Spleen (tissue), 7 donors: Measurements from ENCODE around the gene MTHFR.

Source experiments
- POLR2AphosphoS5 ChIP-seq, 3 donors: sonication (generic); formaldehyde crosslinking; IDR thresholded peaks; one replicate each; pipeline ENCODE4 v1.5.1; 2017; ENCODE audit warnings: antibody characterized with exemption in 3 of 3
- TF ChIP-seq, protein P1 (sequence below), 11 experiments: fragments of 200-600 bp in 7 of 11; fragments of 450-650 bp in 4 of 11; sonication (generic) in 4 of 11; IDR thresholded peaks in 8 of 11; conservative IDR thresholded peaks in 3 of 11; 1 replicate in 7 of 11; 2 replicates in 4 of 11; pipeline versions ENCODE4 v1.4.0 to v1.8.0; 2016 to 2021; ENCODE audit warnings: antibody characterized with exemption in 11 of 11, inconsistent platforms in 4 of 11, mild to moderate bottlenecking in 1 of 11
- donor health status: DM: no; HTN: no; CAD: no; lungs with moderate emphysema.
- donor health status: DM: no; HTN: no; CAD: no.
- donor health status: DM: no; HTN: no; CAD: no.

DNA sequence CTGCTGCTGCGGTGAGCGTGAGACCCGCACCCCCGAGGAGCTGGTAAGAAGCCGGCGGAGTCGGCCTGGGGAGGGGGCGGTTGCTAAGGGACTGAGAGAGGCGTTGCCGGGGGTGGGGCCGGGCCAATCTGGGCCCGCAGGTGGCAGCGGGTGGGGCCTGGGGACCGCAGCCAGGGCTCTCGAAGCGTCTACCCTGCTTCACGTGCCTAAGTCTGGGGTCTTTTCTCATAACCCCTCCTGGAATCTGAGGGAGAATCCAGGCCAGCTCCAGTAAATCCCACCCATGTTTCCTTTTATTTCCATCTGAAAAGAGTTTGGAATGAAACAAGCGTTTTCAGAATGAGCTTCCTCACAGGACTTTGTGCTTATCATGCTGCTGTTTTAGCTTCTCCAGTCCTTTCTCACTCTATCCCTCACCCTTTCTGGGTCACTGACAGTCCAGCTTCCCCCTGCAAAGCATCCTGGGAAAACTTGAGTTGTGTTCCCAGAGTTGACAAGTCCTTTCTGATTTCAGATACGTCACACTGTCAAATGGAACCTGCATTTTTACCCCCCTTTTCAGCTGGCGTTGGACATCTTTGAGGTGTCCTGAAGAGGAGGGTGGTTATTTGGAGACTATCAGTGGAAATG is 658 bp upstream of the MTHFR start:
- no peak for TF ChIP-seq POLR2AphosphoS5 (IDR thresholded peaks at IDR 0.05)
- TF ChIP-seq, protein P1, sequence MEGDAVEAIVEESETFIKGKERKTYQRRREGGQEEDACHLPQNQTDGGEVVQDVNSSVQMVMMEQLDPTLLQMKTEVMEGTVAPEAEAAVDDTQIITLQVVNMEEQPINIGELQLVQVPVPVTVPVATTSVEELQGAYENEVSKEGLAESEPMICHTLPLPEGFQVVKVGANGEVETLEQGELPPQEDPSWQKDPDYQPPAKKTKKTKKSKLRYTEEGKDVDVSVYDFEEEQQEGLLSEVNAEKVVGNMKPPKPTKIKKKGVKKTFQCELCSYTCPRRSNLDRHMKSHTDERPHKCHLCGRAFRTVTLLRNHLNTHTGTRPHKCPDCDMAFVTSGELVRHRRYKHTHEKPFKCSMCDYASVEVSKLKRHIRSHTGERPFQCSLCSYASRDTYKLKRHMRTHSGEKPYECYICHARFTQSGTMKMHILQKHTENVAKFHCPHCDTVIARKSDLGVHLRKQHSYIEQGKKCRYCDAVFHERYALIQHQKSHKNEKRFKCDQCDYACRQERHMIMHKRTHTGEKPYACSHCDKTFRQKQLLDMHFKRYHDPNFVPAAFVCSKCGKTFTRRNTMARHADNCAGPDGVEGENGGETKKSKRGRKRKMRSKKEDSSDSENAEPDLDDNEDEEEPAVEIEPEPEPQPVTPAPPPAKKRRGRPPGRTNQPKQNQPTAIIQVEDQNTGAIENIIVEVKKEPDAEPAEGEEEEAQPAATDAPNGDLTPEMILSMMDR (IDR thresholded peaks at IDR 0.05 in 8 of 11, conservative IDR thresholded peaks at IDR 0.05 in 3 of 11), result no peak
